Inflammatory macrophage treated with lipopolysaccharide for 4 hours (primary cell): ENCODE results near the gene CAMTA1.

Experiments
- DNase-seq: peaks from one replicate; pipeline ENCODE4 v3.0.0-alpha.2; 2020

CAMTA1 gene

DNA sequence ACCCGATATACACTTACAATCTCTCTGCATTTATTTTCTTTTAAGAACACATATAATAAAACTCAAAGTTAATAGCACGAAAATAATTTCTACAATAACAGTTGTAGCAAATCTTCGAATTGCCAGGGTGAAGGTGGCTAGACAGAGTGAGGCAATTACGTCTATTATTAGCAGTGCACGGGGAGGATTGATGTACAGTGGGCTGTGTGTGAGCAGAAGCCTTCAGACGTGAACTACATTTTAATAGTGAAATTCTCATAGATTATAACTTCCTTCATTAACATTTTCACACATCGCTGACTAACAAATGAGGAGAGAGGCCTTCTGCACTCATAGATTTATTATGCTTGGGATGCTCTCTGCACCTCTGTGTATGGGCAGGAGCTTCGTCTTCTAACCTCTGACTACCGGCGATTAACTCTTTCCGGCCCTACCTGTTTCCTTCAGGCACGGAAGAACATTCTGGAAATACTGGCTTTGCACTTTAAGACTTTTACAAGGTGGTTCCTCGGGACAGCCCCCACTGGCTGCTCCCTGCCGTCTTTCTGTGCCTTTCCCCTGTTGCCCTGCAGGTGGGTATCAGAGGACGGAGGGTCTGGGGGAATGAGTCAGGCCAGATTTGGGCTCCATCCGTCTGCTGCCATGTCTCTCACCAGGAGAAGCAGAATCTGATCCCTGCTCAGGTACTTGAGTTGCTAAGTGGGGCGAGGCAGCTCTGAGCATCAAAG is 200.5 kb downstream of the CAMTA1 start:
- no peak for DNase-seq

GRCh38 chr1:6986281-6986680 is 201.0 kb downstream of the CAMTA1 start:
- no peak for DNase-seq

GRCh38 chr1:6987940-6988339 is 202.7 kb downstream of the CAMTA1 start:
- DNase-seq: no peak

GRCh38 chr1:6988796-6989195 is 203.5 kb downstream of the CAMTA1 start:
- no peak for DNase-seq

DNA sequence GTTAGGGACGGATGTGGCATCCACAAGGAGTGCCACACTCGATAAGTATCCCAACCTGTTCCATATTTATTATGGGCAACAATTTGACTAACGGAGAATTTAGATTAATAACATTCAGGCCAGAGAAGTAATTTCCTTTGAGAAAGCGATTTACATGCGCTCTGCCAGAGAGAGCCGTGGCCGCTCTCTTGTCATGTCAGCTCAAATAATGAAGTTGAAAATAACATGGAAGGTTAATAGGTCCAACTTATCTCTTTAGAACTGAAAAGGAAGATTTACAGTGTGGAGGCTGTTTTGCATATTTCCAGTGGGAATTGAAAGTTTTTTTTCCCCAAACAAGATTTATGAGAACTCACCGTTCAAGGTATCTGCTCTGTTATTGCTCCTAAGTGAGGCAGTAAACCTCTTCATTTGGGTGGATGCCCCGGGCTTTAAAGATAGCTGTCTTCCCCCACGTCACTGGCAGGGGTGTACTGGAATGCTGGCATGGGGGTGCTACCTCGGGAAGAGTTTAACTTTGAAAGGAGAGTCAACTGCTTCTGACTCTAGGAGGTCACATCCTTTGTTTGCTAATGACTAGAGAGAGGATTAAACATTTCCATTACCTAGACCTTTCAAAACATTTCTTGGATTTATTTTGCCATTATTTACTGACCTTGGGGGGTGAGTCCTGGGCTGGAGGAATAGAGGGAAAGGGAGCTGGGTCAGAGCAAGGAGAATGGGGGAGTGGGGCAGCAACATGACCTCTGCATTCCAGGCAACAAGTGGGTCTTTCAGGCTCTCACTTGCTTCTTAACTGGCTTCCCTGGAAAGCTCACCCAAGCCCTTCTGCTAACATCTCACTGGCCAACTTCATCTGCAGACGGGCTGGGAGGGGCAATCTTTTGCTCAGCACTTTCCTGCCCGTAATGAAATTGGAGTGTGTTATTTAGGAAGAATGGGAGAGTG is 204.2 kb downstream of the CAMTA1 start:
- no peak for DNase-seq

- DNase-seq: no peak
Measured at GRCh38 chr1:6991266-6991665, 206.0 kb downstream of the CAMTA1 start.

DNA sequence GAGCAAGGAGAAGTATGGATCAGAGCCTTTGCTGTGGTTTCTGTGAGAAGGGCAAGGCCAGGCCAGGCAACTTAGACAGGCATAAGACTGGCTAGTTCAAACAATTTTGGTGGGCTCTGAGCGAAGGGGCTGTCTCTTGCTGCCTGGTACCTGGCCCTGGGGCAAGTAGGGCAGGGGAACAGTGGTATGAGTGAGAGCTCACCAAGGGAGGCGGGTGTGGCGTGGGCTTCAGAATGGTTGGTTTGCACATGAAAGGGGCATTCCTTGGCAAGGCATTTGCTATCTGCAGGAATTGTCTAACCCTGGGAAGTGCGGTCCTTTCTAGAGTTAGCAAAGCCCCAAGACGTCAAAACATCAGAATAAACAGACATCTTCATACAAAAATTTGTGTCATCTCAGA is 210.5 kb downstream of the CAMTA1 start:
- no peak for DNase-seq

- no peak for DNase-seq
Measured at GRCh38 chr1:6996371-6996770, 211.1 kb downstream of the CAMTA1 start.

DNA sequence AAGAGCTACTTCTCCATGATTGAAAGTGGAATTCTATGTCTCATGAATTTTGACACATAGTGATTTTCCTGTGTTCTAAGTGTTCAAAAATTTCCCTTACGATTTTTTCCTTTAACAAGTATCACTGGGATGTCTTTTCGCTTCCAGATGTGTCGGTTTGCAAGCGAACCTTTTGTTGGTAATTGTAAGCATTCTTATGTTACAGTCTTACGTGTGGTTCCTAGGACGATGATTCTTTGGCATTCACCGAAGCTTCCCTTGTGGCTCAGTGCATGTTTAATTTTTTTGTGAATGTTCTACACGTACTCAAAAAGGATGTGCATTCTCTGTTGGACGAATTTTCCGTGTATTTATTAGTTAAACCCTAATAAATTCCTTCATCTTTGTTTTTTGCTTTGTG is 211.6 kb downstream of the CAMTA1 start:
- no peak for DNase-seq

DNA sequence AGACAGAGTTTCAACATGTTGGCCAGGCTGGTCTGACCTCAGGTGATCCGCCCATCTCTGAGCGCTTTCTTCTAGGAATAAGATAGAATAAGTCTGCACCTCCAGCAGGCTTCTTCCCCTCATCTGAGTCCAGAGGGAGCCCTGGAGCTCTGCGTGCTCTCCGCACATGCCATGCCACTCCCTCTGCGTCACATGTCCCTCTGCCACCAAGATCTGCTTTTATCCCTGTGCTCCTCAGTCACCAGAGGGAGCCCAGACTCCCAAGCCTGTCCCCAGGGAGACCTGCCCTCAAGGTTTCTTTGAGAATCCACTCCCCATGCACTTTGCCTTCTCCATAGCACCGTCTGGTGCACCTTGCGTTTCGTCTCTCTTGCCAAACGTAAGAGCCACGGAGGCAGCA is 213.0 kb downstream of the CAMTA1 start:
- no peak for DNase-seq

GRCh38 chr1:6999826-7000225 is 214.6 kb downstream of the CAMTA1 start:
- no peak for DNase-seq

GRCh38 chr1:7000720-7001119 is 215.5 kb downstream of the CAMTA1 start:
- no peak for DNase-seq

GRCh38 chr1:7002728-7003127 is 217.5 kb downstream of the CAMTA1 start:
- DNase-seq: no peak

DNA sequence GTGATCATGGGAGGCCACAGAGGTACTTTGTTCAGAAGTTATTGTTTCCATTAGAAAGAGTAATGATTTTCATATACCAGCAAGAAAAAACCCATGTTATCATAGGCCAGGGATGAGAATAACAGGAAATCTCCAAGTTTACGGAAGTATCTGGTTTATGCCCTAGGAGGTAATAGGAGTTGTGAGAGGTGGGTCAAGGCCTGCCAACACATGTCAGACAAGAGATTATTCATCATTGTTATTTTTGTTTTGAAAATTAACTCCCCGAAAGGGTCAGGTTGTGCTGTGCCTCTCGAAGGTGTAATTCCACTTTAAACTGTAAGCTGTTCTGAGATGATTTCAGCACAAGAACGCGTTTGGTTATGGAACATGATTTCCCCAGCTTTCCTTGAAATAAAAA is 218.4 kb downstream of the CAMTA1 start:
- no peak for DNase-seq

DNA sequence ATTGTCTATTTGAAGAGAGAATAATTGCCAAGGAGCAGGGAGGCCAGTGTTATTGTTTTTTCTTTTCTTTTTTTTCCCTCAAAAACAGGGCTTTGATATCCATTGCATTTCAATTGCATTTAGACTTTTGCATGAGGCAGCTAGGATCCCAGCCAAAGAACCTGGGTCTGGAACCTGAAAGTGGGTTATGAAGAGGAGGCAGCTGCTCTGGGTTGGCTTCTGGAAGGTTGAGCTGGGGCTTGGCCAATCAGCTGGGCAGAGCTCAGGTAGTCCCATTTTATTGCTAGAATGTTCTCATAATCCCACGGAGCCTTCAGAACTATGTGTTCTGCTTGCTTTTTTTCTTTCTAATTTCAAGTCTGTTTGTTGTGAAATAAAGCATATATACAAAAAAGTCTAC is 218.9 kb downstream of the CAMTA1 start:
- DNase-seq: no peak

DNA sequence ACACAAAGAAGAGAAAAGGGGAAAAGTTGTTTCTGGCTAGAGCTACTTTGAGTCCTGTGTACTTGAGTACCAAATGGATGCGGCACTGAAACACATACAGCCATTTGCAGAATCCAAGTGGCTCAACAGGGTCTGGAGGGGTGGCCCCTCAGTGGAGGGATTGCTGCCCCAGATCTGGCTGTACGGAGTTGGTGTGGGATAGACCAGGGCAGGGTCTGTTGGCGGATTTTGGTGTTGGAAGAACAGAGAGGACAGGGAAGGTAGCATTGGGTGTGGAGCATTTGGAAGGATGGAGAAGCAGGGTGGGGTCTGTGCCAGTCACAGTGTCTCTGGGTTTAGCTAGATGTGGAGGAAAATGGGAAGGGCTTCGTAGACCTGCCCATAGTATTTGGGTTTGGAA is 220.5 kb downstream of the CAMTA1 start:
- no peak for DNase-seq

GRCh38 chr1:7006996-7007871 is 222.0 kb downstream of the CAMTA1 start:
- no peak for DNase-seq

GRCh38 chr1:7007902-7008301 is 222.6 kb downstream of the CAMTA1 start:
- DNase-seq: no peak

DNA sequence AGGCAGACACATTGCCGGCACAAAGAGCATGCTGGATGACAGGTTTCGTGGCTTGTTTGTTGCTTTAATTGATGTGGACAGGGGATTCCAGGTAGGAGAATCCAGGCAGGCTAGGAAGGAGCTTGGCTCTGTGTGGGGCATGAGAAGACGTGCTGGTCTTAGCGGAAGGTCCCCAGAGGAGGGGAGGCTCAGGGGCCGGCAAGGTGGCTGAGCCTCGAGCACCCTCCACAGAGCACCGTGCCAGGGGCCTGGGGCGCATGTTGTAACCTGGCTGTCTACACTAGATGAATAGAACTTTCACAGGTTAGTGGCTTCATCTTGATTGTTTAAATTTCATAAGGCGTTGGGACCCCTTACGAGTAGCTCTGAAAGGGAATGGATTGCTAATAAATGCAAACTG is 223.1 kb downstream of the CAMTA1 start:
- no peak for DNase-seq

DNA sequence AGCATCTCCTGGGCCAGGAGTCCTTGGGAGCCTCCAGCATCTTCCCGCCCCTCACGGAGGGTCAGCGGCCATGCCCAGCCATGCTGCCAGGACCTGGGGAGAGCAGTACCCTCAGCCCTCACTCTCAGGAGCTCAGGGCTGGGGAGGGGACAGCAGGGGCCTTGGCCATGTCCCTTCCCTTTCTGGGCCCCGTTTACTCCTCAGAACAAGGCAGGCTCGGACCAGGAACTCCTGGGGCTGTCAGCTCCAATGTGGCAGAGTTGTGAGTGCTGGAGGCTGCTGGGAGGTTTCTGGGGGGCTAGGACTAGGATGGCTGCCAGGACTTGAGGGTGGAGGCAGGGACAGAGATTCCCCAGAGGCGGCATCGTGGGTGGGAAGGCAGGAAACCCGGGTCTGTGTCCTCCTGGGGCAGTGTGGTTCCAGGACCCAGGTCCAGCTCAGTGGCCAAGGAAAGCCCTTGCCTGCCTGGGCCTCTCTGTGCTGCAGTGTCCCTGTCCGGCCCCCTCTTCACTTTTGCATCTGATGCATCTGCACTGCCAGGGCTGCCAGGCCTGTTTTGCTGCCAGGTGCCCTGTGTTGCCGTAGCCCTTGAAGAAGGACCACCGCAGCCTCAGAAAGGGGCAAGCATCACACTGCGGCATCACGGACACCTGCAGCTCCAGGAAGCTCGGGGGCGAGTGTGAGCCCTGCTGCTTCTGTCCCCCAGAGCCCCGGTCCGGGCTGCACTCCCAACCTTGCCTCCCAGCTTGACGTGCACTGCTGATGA is 223.9 kb downstream of the CAMTA1 start:
- no peak for DNase-seq

DNA sequence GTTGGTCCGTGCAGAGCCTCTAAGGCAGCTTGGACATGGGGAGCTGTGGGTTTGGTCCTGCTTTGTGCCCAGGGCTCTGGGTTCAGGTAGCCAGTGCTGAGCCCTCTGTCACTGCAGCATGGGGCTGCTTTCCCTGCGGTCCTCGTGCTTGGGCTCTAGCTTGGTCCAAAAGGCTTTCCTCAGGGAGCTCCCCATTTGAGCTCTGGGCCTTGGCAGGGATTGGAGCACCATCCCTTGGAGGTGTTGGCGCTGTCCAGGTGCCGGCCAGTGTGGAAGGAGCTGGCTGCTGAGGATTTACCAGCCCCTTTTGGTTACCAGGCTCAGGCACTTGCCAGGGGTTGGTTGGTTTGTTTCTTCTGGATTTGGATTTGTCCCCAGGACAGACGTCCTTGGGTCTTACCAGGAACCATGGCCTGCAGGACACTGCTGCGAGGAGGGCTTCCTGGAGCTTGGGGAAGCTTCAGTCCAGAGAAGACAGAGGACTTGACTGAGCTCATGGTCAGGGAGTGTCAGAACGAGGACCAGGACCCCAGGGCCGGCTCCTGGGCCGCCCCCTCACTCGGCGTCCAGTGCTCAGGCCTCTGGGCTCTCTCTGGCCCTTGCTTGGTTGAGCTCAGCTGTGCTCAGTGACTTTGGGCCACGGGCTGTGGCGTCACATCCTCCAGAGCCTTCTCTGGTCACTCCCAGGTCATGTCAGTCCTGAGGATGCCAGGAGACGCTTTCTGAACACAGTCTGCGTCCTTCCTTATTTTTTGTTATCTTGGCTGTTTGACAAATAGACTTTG is 224.7 kb downstream of the CAMTA1 start:
- no peak for DNase-seq
